HG03457 (cell line): Measurements from ENCODE around the gene NPRL2.
A peak's percentile ranks its signal among the peaks of the same experiment; 100 is the strongest.
"Not testable (repeated sequence)": the region's sequence is repeated elsewhere in the genome, so short reads cannot be mapped to it uniquely, and the experiment has no call there.

Experiments used
- ATAC-seq: cut with Tn5 transposase; IDR thresholded peaks from one replicate; pipeline ENCODE4 v1.9.1; 2021; ENCODE audit warnings: moderate number of reproducible peaks; ENCODE audit not compliant: unreplicated experiment

The NPRL2 gene

DNA sequence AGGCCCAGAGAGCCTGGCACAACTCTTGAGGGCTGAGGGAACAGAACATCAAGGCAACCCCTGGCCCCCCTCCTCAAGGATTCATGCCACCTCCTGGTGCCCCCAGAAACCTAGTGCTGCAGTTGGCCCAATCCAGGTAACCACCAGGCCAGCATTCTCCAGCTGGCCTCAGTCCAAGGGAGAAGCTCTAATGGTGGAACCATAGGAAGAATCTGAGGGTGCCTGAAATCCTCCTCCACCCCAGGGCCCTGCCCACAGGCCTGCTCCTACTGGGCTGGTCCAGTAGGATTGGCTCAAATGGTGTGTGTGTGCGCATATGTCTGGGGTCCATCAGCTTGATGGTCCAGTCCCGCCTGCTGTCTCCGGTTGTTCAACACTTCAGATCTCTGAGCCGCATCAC lies 35.8 kb downstream of the NPRL2 start:
- ATAC-seq, result no peak

DNA sequence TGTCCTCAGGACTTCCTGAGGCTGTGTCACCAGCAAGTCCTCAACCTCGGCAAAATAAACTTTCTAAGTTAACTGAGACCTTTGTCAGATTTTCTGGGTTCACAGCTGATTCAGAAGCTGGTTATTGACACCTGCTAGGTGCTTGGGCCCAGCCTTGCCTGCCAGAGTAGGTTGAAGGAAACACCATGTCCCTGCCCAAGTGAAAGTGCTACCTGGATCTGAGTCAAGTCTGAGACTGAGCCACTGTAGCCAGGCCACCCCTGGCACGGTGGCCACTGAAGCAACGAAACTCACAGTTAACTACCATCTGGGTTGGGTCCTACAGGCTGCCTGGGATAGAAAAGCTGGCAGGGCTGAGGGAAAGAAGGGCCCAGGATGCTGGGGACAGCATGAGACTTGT lies 36.2 kb downstream of the NPRL2 start:
- ATAC-seq, result no peak

DNA sequence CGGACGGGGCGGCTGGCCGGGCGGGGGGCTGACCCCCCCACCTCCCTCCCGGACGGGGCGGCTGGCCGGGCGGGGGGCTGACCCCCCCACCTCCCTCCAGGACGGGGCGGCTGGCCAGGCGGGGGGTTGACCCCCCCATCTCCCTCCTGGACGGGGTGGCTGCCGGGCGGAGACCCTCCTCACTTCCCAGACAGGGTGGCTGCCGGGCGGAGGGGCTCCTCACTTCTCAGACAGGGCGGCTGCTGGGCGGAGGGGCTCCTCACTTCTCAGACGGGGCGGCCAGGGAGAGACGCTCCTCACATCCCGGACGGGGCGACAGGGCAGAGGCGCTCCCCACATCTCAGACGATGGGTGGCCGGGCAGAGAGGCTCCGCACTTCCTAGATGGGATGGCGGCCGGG lies 38.5 kb downstream of the NPRL2 start:
- not testable (repeated sequence) for ATAC-seq

DNA sequence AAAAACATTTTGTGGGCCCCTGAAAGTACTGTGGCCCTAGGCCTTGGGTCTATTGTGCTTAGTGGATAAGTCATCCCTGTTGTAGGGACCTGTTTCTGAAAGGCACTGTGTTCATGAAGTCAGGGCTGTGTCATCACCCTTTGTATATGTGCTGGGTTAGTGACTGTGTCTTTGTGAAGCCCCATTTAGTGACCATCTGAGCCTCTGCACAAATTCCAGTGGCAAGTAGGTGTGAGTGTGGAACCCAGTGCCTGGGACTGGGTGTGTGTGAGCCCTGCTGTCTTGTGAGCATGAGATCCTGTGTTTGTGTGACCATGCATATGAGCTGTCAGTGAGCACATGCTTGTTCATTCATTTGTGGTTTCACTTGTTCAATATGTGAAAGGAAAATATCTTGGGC lies 46.0 kb downstream of the NPRL2 start:
- no peak for ATAC-seq

DNA sequence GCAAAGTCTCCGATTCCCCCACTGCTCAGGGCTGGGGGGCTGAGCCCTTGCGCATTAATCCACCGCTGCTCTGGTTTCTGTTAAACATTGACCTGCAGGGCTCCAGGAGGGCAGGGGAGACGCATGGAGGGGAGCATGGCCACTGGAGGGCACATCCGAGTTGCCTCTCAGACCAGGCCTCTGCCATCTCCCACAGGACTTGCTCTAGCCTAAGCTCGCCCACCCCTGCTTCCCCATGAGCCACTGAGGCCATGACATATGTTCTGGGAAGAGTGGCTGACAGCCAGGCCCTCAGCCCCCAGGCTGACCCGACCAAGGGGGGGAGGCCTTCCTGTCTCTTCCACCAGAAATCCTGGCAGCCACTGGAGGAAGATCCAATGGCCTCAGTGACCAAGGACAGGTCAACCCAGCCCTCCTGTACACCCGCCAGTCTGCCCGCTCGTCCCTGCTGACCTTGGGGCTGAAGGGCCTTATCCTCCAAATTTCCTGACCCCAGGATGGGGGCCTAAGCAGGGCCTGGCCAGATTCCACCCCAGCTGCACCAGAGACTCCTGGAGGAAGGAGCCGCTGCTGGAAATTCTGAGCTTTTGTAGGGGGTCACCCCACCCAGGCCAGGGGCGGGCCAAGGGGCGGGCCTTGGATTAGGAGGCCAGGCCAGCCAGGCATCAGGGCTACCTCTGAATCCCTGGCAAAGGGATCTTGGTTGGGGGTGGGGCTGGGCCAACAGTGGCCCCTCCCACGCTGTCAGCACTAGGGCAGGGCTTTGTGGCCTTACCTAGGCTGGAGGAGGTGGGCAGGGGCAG lies 47.4 kb downstream of the NPRL2 start, which contains the start of gene HYAL1:
Gene HYAL1, minus strand, starts transcription at position 562 of the 803 bp plus-strand sequence. CDS start 618 bp downstream, outside the sequence.
- no peak for ATAC-seq

DNA sequence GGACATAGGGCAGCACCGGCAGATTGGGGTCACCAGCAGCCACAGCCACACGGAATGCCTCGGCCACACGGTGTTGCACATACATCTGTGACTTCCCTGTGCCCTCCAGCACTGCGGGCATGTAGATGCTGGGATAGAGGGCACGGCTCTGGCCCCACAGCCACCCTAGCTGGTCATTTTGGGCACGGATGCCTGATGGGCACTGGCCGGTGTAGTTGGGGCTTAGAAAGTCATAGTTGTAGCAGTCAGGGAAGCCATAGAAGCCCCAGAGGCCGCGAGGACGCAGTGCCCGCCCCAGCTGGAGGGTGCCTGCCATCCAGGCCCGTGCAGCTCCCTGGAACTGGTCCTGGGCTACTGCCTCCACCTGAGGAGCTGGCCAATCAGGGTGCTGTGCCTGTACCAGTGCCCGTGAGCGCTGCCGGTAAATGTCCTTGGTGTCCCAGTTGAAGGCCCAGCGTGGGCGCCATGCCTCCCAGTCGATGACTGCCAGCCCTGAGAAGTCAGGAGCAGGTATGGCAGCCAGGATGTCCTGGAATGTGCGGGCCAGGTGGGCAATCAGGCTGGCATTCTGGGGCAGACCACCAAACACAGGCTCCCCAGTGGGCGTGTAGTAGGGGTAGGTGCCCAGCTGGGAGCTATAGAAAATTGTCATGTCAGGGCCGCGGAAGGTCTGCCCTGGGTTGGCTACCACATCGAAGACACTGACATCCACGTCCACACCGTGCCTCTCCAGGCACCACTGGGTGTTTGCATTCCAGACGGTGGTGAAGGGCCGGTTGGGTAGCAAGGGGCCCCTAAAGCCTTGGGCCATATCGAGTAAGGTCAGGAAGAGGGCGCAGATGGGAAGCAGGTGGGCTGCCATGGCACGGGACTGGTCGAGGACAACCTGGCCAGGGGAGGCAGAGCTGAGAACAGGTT lies 48.2 kb downstream of the NPRL2 start:
- ATAC-seq, result no peak

DNA sequence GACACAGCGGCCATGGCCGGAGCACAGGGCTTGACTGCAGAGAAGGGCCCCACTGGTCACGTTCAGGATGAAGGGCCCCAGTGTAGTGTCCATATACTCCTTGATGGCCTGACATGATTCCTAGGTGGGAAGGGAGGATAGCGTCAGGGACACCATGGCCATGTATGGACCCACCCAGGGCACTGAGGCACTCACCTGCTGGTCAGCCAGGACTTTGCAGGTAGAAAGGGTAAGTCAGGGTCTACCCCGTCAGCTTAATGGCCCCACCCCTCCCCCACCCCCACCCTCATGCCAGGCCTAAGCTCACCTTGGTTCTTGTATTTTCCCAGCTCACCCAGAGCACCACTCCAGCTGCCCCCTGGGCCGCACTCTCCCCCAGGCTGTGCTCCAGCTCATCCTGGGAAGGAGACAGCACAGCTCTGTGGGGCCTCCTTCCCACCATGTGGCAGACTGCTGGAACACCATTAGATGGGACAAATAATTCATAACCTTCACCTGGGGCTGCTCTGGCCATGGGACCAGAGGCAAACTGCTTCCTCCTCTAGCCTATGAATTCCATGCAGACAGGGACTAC lies 49.8 kb downstream of the NPRL2 start:
- ATAC-seq, result no peak

DNA sequence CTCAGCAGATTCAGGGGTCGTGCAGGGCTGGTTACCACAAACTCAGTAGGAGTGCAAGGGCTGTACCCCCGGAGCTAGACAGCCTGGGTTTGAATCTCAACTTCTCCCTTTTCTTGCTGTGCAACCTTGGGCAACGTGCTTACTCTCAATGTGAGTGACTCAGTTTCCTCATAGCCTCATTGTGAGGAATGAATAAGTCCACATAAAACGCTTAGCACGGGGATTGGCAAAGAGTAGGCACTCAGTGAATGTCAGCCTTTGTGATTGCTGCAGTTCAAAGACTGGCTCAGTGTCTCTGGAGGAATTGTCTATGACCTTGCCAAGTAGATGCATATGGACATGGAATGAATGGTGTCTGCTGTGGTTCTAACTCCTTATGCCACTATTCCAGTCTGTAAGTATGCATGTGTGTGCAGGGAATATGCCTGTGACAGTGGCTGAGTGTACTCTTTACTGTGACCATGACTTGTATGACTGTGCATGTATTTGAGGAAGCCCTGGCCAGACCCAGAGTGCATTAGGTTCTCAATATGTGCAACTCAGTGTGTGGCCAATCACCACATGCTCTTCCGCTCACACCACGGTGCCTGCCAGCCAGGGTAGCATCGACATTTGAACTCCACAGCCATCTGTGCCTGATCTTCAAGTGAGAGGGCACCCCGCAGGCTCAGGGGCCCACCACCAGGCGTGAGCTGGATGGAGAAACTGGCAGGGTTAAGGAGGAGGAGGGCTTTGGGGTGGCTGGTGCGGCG lies 50.5 kb downstream of the NPRL2 start:
- no peak for ATAC-seq

DNA sequence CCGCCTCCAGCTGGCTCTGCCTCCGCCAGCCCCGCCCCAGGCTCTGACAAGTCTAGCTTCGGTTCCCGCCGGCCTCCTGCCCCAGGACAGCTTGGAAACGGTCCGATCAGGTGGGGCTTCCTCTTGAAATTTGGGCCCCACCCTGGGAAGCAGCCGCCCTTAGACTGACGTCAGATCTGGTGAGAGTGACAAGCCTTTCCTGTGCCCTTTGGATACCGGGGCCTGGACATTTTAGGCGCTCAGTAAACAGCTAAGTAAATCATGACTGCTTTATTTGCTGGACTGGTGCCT lies 51.0 kb downstream of the NPRL2 start:
- no peak for ATAC-seq

DNA sequence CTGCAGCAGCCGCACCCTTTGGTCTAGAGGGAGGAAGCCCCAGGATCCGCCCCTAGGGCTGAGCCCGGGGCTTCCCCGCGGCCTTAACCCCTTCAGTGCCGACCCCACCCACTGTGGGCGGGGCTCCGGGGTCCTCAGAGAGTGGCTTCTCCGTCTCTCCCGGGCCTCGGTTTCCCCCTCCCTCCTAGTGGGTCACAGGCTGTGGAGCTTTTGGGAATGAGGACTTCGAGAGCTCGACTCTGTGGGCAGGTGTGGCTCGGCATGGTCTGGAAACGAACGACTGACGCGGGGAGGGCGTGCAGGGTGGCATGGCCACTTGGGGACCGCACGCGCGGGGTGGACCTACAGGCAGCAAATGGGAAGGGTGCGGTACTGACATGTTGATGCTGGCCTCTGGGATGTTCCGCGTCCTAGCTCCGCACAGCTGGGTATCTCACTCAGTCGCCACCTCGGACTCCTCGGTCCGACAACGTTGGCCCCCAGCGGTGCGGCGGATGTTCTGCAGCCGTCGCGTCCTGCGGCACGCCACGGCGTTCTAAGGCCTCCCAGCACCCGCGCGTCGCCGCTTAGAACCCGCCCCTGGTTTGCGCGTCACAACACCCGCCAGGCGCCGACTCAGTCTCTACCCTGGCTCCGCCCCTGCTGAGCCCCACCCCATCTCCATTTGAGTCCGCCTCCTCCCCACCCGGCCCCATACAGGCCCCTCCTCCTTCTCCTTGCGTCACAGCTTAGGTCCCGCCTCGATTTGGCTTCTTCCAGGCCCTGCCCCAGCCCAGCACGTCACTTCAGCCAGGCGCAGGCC lies 51.5 kb downstream of the NPRL2 start, which contains the start of the genes HYAL3 and NAA80:
Gene HYAL3, minus strand, starts transcription at position 570 of the 802 bp plus-strand sequence. CDS start 3,803 bp downstream, outside the sequence.
Gene NAA80, minus strand, starts transcription at position 570 of the 802 bp plus-strand sequence. CDS start 1,942 bp downstream, outside the sequence.
- ATAC-seq, result peak; percentile 70

DNA sequence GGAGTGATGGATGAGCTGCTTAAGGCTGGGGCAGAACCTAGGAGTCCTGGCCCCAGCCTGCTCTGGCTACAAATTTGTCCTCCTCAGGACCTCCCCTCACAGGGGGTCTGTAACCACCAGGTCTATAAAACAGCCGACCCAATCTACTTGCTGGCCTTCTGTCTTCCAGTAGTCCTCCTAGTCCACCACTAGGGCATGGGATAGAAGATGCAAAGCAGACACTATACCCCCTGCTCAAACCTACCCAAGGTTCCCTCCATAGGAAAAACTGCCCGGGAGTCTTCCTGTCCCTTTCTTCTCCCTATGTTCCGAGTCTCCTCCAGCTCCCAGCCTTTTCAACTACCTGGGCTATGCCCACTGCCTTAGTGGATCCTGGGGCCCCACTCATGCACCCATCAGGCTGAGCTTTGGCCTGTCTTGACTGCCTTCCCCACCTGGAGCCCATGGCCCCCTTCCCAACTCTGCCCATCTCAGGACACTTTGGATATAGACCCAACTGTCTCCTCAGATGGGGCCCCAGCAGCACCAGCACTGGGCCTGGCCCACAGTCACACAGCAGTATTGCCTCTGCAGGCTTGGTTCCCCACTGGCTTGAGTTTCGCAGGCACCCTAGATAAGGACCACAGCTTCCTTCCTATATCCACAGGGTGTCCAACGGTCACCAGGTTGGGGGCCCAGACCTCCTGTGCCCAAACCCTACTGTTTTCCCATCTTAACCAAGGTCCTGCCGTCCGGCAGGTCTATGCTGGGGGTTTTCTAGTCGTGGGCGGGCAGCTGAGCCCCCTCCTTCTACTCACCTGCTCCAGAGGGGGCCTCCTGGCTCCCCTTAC lies 52.5 kb downstream of the NPRL2 start:
- ATAC-seq, result no peak

DNA sequence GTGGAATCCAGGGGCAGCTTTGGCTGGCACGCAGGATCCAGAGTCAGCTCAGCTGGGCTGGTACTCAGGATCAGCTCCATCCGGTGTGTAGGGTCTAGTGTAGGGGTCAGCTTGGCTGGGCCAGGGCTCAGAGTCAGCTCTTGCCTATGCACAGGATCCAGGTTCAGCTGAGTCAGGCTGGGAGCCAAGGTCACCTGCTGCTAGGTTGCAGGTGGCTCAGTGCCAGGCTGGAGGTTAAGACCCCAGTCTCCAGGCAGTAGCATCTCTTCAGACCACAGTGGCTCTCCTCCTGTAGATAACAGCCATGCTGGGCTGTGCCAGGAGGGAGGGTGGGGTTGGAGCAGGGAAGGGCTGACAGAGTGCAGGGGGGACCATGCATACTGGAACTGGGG lies 53.2 kb downstream of the NPRL2 start:
- no peak for ATAC-seq
